ENCODE results near the gene GRK4. TPM values are rescaled to one million over a fixed set of nuclear protein-coding genes. Genes with fewer than 3 reads are reported as not detected.

GRK4 gene
- total and polyA plus RNA-seq, 10 of the 15 experiments (the other 5 are each of a cell fraction or from before 2014, with no cell fraction given), result 1.1 to 4.0 (median 2.5) TPM

GRCh38 chr4:3059943-3060342 lies 96.6 kb downstream of the GRK4 start:
- Histone ChIP-seq H3K4me2 (ENCODE audit: control insufficient read depth, insufficient read depth) (no peak overlapping the region), H4K20me1 (ENCODE audit: control insufficient read depth, insufficient read depth) (no peaks in the 10 kb centered on the region), H3K79me2 (ENCODE audit: control insufficient read depth, insufficient read depth, low read length) (no peaks in the 10 kb centered on the region), H2AFZ (ENCODE audit: control insufficient read depth, low read depth, low read length) (no peak overlapping the region), H3K9ac (ENCODE audit: control insufficient read depth, insufficient read depth, low read length) (no peak overlapping the region), H3K27ac (ENCODE audit: control insufficient read depth, insufficient read depth) (no peak overlapping the region), H3K36me3 (ENCODE audit: control insufficient read depth in 2 of 2, insufficient read depth in 2 of 2, low read length in 1 of 2) (no peaks in the 10 kb centered on the region), H3K4me1 (ENCODE audit: control insufficient read depth, insufficient read depth, low read length) (peaks cover 14% of the 10 kb centered on the region), H3K9me3 (replicated peaks; ENCODE audit: control insufficient read depth, insufficient read depth, low read length) (peaks cover 11% of the 10 kb centered on the region; the same call in 2 of the 3 replicates), H3K4me3 (no peak overlapping the region), H3K27me3 (replicated peaks in 1 of 2; ENCODE audit: control insufficient read depth in 2 of 2, insufficient read depth in 2 of 2, low read length in 1 of 2) (no peaks in the 10 kb centered on the region)
- in situ Hi-C loops (cut with MboI) (no loop called here), intact Hi-C loops (cut with micrococcal nuclease; ENCODE audit: unreplicated experiment) (no loop called here)
- ChIA-PET CTCF (interaction anchor here (0.8 to 1.1 kb wide), 2 partner anchors 47 to 98 kb away, joined by 3 read pairs; no protein-coding TSS in a partner anchor), SMC1A (ENCODE audit: uncharacterized antibody, unreplicated experiment) (interaction anchor here (1.1 kb wide), 1 partner anchor 13 kb away, joined by 3 read pairs; no protein-coding TSS in a partner anchor), POLR2A (interaction anchor here (0.6 to 1.1 kb wide), 3 partner anchors 14 to 380 kb away, joined by 3 to 4 read pairs (median 3); no protein-coding TSS in a partner anchor), RAD21 (ENCODE audit: unreplicated experiment) (no interaction called here)
- ATAC-seq (no peak), FAIRE-seq (no peak), DNase-seq (ENCODE audit: low read depth, low spot score) (no peak)
- BruUV-seq (replicated peaks), result no TSS peak
- no peak for TF ChIP-seq CBFB (IDR thresholded peaks at IDR 0.05; ENCODE audit: low read depth)
- no peak for TF ChIP-seq BACH1 (IDR thresholded peaks at IDR 0.05; ENCODE audit: borderline replicate concordance)
- TF ChIP-seq SREBF1 (IDR thresholded peaks at IDR 0.05; ENCODE audit: low read length), result no peak
- TF ChIP-seq IRF5 (IDR thresholded peaks at IDR 0.05; ENCODE audit: borderline replicate concordance), result no peak
- no peak for TF ChIP-seq NR2F1 (conservative IDR thresholded peaks at IDR 0.05)
- TF ChIP-seq USF2 (IDR thresholded peaks at IDR 0.05; ENCODE audit: borderline replicate concordance, low read depth, low read length), result no peak
- no peak for TF ChIP-seq STAT3 (IDR thresholded peaks at IDR 0.05; ENCODE audit: low read depth, low read length)
- no peak for TF ChIP-seq TCF3 (IDR thresholded peaks at IDR 0.05; ENCODE audit: borderline replicate concordance, insufficient read depth, low read depth, low read length)
- TF ChIP-seq POLR2AphosphoS2 (IDR thresholded peaks at IDR 0.05; ENCODE audit: low read depth, low read length), result no peak
- TF ChIP-seq FOXM1 (IDR thresholded peaks at IDR 0.05; ENCODE audit: low read depth, low read length), result no peak
- no peak for TF ChIP-seq CHD1 (IDR thresholded peaks at IDR 0.05; ENCODE audit: low read depth, low read length)
- no peak for TF ChIP-seq NKRF (conservative IDR thresholded peaks at IDR 0.05)
- TF ChIP-seq DPF2 (IDR thresholded peaks at IDR 0.05), result no peak
- TF ChIP-seq IRF4 (IDR thresholded peaks at IDR 0.05; ENCODE audit: low read depth, low read length), result no peak
- no peak for TF ChIP-seq BRCA1 (IDR thresholded peaks at IDR 0.05; ENCODE audit: low read depth, low read length)
- TF ChIP-seq GABPA (IDR thresholded peaks at IDR 0.05; ENCODE audit: low read depth), result no peak
- TF ChIP-seq JUNB (IDR thresholded peaks at IDR 0.05), result no peak
- no peak for TF ChIP-seq SIX5 (IDR thresholded peaks at IDR 0.05; ENCODE audit: low read depth, low read length, severe bottlenecking)
- 89% methylated on average over 6 of the region's 6 CpGs for WGBS (ENCODE audit: insufficient coverage, insufficient replicate concordance, low lambda C conversion rate, missing lambda C conversion rate)
